Astrocyte of the spinal cord (primary cell): ENCODE results near the gene POU6F2.

Source experiments
- DNase-seq: peaks from one replicate; pipeline ENCODE4 v3.0.0; 2011; ENCODE audit warnings: low read depth, low spot score
- H3K4me3 ChIP-seq: 2 replicates; pipeline ENCODE4 v1.5.1; 2011; ENCODE audit warnings: low read depth, mild to moderate bottlenecking, low read length, moderate library complexity
- CTCF ChIP-seq: IDR thresholded peaks from 2 replicates; pipeline ENCODE4 v1.5.1; 2012; ENCODE audit warnings: low read depth, mild to moderate bottlenecking, low read length, inconsistent platforms
- in situ Hi-C: cut with HindIII; loops from 2 replicates; pipeline ENCODE4 v1.10.0; 2017; ENCODE audit warnings: low sequenced_read_pairs

POU6F2 gene

GRCh38 chr7:39291628-39292410, 314.1 kb downstream of the POU6F2 start:
- no peak overlapping the region for H3K4me3 ChIP-seq
- TF ChIP-seq CTCF = no peak
- in situ Hi-C loops = no loop called here
- DNase-seq = no peak

DNA sequence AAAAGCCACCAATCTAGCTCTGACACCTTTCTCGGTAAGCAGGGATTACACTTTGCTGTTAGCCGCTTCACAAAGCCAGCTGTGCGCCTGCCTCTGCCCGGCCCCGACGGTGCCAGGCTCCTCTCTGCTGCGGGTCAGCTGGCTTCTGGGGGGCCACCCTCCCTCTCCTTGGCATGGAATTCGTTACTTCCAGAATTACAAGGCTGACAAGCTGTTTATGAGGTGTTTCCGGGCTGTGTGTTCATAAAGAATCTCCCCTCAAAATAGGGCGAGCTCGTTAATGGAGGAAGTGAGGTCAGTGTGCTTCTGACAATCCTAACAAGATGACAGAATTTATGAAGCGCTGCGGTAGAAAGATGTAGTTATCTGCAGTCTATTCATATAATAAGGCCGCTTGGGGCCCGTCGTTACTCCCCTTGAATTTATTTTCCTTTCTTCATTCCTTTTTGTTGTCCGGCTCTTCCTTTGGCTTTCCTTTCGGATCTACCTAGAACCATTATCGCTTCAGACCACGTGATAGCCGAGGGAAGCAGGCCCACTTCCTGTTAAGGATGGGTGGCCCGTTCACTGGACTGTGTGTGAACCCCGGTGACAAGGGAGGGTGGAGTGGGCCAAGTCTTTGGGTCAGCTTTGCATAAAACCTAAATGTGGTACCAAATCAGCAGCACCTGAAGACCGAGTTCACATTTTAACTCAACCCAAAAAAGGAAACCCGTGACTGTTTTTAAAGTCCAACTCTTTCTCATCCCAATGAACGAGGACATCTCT, 315.5 kb downstream of the POU6F2 start:
- DNase-seq = no peak
- no peak overlapping the region for H3K4me3 ChIP-seq
- no peak for TF ChIP-seq CTCF
- in situ Hi-C loops = no loop called here

DNA sequence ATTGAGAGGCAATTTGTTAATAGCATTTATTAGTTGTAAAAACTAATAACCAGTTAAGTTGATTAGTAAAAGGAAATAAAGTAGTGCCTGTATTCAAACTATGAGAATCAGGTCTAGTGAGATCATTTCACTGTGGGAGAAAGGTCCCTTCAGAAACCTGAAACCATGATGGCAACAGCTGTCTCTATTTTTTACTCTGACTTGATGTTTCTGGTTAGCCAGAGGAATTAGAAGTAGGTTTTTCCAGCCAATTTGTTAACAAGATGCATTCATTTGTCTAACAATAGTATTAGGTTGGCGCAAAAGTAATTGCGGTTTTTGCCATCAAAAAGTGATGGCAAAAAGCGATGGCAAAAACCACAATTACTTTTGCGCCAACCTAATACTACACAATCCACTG, 316.3 kb downstream of the POU6F2 start:
- in situ Hi-C loops = no loop called here
- no peak for DNase-seq
- no peak for TF ChIP-seq CTCF
- no peak overlapping the region for H3K4me3 ChIP-seq

GRCh38 chr7:39295796-39296195, 318.1 kb downstream of the POU6F2 start:
- no peak for DNase-seq
- H3K4me3 ChIP-seq = no peak overlapping the region
- in situ Hi-C loops = no loop called here

GRCh38 chr7:39299695-39300094, 322.0 kb downstream of the POU6F2 start:
- DNase-seq = no peak
- in situ Hi-C loops = no loop called here
- no peak for TF ChIP-seq CTCF
- H3K4me3 ChIP-seq = no peak overlapping the region

More at GRCh38 chr7:39295796-39296195, 318.1 kb downstream of the POU6F2 start:
- no peak for TF ChIP-seq CTCF

DNA sequence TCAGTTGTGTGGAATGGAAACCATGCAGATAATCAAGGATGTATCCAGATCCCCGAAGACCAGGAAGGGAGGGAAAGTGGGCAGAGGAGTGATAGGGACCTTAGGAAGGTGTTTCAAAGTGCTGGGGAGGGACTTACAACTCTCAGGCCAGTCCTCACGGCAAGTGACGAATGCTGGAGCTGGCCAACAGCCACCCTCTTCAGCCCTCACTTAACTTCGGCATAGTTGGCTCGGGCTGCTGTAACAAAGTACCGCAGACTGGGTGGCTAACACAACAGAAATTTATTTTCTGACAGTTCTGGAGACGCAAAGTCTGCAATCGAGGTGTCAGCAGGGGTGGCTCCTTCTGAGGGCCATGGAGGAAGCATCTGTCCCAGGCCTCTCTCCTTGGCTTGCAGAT, 322.6 kb downstream of the POU6F2 start:
- no peak for TF ChIP-seq CTCF
- no peak overlapping the region for H3K4me3 ChIP-seq
- no peak for DNase-seq
- in situ Hi-C loops = no loop called here
